Measurements from ENCODE around the gene L3MBTL4. TPM values are rescaled to one million over a fixed set of nuclear protein-coding genes. Genes with fewer than 3 reads are reported as not detected.
A peak's percentile ranks its signal among the peaks of the same experiment; 100 is the strongest.

The L3MBTL4 gene
- total and polyA plus RNA-seq, 12 donors = 3.9 to 22.6 (median 8.7) TPM

DNA sequence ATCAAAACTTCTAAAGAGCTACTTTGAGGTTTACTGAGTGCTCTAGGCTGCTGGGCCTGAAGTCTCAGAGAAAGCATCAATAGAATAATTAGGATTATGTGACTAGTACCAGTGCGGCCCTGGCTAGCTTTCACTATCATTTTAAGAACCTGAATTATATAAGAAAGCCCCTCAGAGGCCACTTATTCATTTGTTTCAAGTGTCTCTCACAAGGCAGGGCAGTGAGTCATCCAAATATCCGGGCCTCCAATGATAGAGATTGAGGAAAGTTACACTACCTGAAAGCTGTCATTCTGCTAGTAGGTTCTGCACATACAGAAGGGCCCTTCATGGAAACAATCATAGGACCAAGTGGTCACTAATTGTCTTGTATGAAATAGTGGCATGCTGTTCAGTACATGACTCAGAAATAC is 193.1 kb downstream of the L3MBTL4 start:
- no peaks in the 10 kb centered on the region for H3K9me3 ChIP-seq (replicated peaks in 1 of 3)
- H3K27me3 ChIP-seq = no peaks in the 10 kb centered on the region
- no peak for DNase-seq
- H3K4me1 ChIP-seq (replicated peaks in 1 of 2) = no peaks in the 10 kb centered on the region
- no peak overlapping the region for H3K4me3 ChIP-seq
- no peak for TF ChIP-seq POLR2A (IDR thresholded peaks at IDR 0.05)
- TF ChIP-seq, protein P1, sequence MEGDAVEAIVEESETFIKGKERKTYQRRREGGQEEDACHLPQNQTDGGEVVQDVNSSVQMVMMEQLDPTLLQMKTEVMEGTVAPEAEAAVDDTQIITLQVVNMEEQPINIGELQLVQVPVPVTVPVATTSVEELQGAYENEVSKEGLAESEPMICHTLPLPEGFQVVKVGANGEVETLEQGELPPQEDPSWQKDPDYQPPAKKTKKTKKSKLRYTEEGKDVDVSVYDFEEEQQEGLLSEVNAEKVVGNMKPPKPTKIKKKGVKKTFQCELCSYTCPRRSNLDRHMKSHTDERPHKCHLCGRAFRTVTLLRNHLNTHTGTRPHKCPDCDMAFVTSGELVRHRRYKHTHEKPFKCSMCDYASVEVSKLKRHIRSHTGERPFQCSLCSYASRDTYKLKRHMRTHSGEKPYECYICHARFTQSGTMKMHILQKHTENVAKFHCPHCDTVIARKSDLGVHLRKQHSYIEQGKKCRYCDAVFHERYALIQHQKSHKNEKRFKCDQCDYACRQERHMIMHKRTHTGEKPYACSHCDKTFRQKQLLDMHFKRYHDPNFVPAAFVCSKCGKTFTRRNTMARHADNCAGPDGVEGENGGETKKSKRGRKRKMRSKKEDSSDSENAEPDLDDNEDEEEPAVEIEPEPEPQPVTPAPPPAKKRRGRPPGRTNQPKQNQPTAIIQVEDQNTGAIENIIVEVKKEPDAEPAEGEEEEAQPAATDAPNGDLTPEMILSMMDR (IDR thresholded peaks at IDR 0.05) = no peak
- no peak overlapping the region for H3K27ac ChIP-seq
- H3K36me3 ChIP-seq (replicated peaks in 1 of 2) = no peaks in the 10 kb centered on the region
- intact Hi-C loops (cut with DNase I) = loop anchor here in 1 of 2 donors (5.0 kb wide), 1 partner anchor 344 kb away; no protein-coding TSS in a partner anchor
- 65 to 73% (median 70%) methylated on average over 2 of the region's 2 CpGs for WGBS, 4 donors

DNA sequence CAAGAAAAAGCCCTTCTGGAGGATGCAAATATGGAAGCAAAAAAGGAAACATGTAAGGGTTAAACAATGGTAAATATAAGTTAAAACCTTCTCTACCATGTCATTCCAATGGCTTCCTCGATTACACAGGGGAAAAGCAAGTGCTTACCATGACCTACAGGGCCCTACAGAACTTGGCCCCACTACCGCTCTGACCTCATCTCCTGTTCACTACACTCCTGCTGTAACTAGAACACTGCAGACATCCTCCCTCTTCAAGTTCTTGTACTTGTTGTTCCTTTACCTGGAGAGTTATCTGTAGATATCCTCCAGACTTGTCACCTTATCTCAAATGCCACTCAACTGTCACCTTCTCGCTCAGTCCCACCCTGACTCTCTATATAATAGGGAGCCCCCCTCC is 194.6 kb downstream of the L3MBTL4 start:
- no peak overlapping the region for H3K27ac ChIP-seq
- no peak for DNase-seq
- no peaks in the 10 kb centered on the region for H3K36me3 ChIP-seq (replicated peaks in 1 of 2)
- no peaks in the 10 kb centered on the region for H3K27me3 ChIP-seq
- H3K9me3 ChIP-seq (replicated peaks in 1 of 3) = no peaks in the 10 kb centered on the region
- H3K4me1 ChIP-seq (replicated peaks in 1 of 2) = no peaks in the 10 kb centered on the region
- no peak for TF ChIP-seq POLR2A (IDR thresholded peaks at IDR 0.05)
- TF ChIP-seq, protein P1 (IDR thresholded peaks at IDR 0.05) = no peak
- intact Hi-C loops (cut with DNase I) = loop anchor here in 1 of 2 donors (5.0 kb wide), 1 partner anchor 343 kb away; no protein-coding TSS in a partner anchor
- 85 to 91% (median 89%) methylated on average over 3 of the region's 3 CpGs for whole genome bisulfite sequencing, 4 donors
- H3K4me3 ChIP-seq = no peak overlapping the region

DNA sequence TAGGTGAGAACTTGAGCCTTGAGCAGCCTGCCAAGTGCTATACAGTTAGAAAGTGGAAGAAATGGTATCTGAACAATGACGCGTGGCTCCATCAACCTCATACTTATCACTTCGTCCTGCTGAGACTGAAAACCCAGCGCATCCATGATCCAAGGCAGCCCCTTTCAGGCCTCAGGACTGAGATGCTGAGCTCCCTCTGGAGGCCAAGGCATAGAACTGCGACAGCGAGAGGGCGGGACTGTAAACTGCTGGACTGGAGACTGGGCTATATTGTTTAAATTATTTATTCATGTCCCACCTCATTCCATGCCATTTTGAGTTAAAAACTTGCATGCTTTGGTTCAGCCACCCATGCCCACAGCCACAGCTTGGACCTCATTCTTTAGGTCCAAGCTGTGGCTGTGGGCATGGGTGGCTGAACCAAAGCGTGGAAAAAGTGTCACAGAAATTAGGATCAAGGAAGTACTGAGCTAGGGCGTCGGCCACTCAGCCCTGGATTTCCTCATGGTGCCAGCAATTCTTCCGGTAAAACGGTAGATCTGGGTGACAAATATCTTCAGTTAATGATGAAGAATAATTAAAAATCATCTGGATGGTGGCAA is 195.5 kb downstream of the L3MBTL4 start:
- no peaks in the 10 kb centered on the region for H3K4me1 ChIP-seq (replicated peaks in 1 of 2)
- TF ChIP-seq, protein P1 (IDR thresholded peaks at IDR 0.05) = peak; percentile 50 to 76 (median 62)
- TF ChIP-seq POLR2A (IDR thresholded peaks at IDR 0.05) = no peak
- no peaks in the 10 kb centered on the region for H3K27me3 ChIP-seq
- intact Hi-C loops (cut with DNase I) = no loop called here
- no peaks in the 10 kb centered on the region for H3K9me3 ChIP-seq (replicated peaks in 1 of 3)
- no peaks in the 10 kb centered on the region for H3K36me3 ChIP-seq (replicated peaks in 1 of 2)
- DNase-seq = peak; percentile 30 to 76 (median 56)
- WGBS, 4 donors = 64 to 80% (median 65%) methylated on average over 12 of the region's 12 CpGs
- H3K4me3 ChIP-seq = no peak overlapping the region
- no peak overlapping the region for H3K27ac ChIP-seq

DNA sequence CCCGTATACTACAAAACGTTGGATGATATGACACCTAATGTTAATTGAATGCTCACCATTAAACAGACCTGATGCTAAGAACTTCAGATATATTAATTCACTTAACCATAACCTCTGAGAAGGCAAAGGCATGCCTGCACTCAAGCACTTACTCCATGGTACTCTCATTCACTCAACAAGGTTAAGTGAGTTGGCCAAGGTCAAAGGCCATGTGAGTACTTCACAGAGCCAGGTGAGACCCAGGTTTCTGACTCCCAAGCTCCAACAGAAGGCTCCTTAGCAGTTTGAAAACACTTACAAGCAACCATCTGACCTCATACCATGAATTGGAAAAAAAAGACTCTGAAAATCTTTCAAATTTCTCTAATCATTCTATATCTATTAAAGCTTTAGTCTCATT is 198.8 kb downstream of the L3MBTL4 start:
- H3K36me3 ChIP-seq (replicated peaks in 1 of 2) = peaks cover 0 to 4% of the 10 kb centered on the region in 2 donors
- no peaks in the 10 kb centered on the region for H3K27me3 ChIP-seq
- TF ChIP-seq, protein P1 (IDR thresholded peaks at IDR 0.05) = no peak
- no peak for TF ChIP-seq POLR2A (IDR thresholded peaks at IDR 0.05)
- H3K27ac ChIP-seq = no peak overlapping the region
- H3K4me1 ChIP-seq (replicated peaks in 1 of 2) = no peaks in the 10 kb centered on the region
- intact Hi-C loops (cut with DNase I) = no loop called here
- 69 to 90% (median 84%) methylated on average over 2 of the region's 2 CpGs for WGBS, 4 donors
- H3K4me3 ChIP-seq = no peak overlapping the region
- no peaks in the 10 kb centered on the region for H3K9me3 ChIP-seq (replicated peaks in 1 of 3)
- DNase-seq = no peak

Data from adrenal gland (tissue), 12 donors.